Gastroesophageal sphincter (tissue), 4 donors: ENCODE measurements around the gene SCGB2B2. TPM values are rescaled to one million over a fixed set of nuclear protein-coding genes. Genes with fewer than 3 reads are reported as not detected.

ENCODE experiments used
- ATAC-seq: fragments of 150-250 bp; one replicate; pipeline ENCODE4 v1.9.1; 2016; ENCODE audit warnings: mild to moderate bottlenecking, moderate library complexity
- H3K27ac ChIP-seq, 4 donors: fragments of 200-600 bp; sonication (generic) in 3 of 4; 1 replicate in 3 of 4; 2 replicates in 1 of 4; pipeline ENCODE4 v1.5.1; 2016 to 2019
- H3K27me3 ChIP-seq: fragments of 200-600 bp; sonication (generic); one replicate; pipeline ENCODE4 v1.5.1; 2019
- H3K36me3 ChIP-seq, 2 donors: fragments of 200-600 bp; sonication (generic); one replicate each; pipeline ENCODE4 v1.5.1; 2019; ENCODE audit warnings: control low read depth in 1 of 2
- H3K4me1 ChIP-seq, 3 donors: fragments of 200-600 bp; sonication (generic); 1 replicate in 2 of 3; 2 replicates in 1 of 3; pipeline ENCODE4 v1.5.1; 2016 to 2019; ENCODE audit warnings: control low read depth in 2 of 3
- H3K4me3 ChIP-seq, 2 donors: fragments of 200-600 bp; sonication (generic); one replicate each; pipeline ENCODE4 v1.5.1; 2019; ENCODE audit warnings: mild to moderate bottlenecking in 1 of 2, moderate library complexity in 1 of 2
- H3K9me3 ChIP-seq, 3 donors: fragments of 200-600 bp; sonication (generic); one replicate each; pipeline ENCODE4 v1.5.1; 2017 to 2019; ENCODE audit warnings: control low read depth in 2 of 3
- CTCF ChIP-seq, 4 experiments: fragments of 200-600 bp in 2 of 4; fragments of 450-650 bp in 2 of 4; sonication (generic) in 1 of 4; IDR thresholded peaks; one replicate each; pipeline ENCODE4 v1.5.1; 2017 to 2019; ENCODE audit warnings: antibody characterized with exemption in 4 of 4, mild to moderate bottlenecking in 2 of 4, moderate library complexity in 2 of 4
- EP300 ChIP-seq: sonication (generic); formaldehyde crosslinking; IDR thresholded peaks from one replicate; pipeline ENCODE4 v1.6.1; 2017; ENCODE audit warnings: antibody characterized with exemption, mild to moderate bottlenecking
- POLR2A ChIP-seq, 2 donors: fragments of 450-650 bp; IDR thresholded peaks; one replicate each; pipeline ENCODE4 v1.6.1; 2017; ENCODE audit warnings: antibody characterized with exemption in 2 of 2, mild to moderate bottlenecking in 2 of 2, moderate library complexity in 1 of 2
- POLR2AphosphoS5 ChIP-seq: sonication (generic); formaldehyde crosslinking; IDR thresholded peaks from one replicate; pipeline ENCODE4 v1.6.1; 2017; ENCODE audit warnings: antibody characterized with exemption
- WGBS, 2 donors: methylation state at CpG; one replicate each; pipeline ENCODE4 v1.1.5; 2018; ENCODE audit warnings: low coverage in 1 of 2; 5-methylcytosine and 5-hydroxymethylcytosine counted together
- total RNA-seq, 4 donors: library from RNA; depleted of rRNA; stranded (reverse); fragments of >200 nt; gene quantifications; one replicate each; pipeline ENCODE4 v1.1.0, GENCODE V29; 2016

SCGB2B2 gene
- total RNA-seq, 4 donors from 2014 or later, result 0.40 to 1.1 (median 0.81) TPM; not detected in 1

GRCh38 chr19:34712395-34713261 is 35.7 kb upstream of the SCGB2B2 start:
- Histone ChIP-seq H3K27me3 (no peaks in the 10 kb centered on the region), H3K4me1 (peaks cover 0 to 3% (median 0%) of the 10 kb centered on the region in 3 donors), H3K36me3 (no peaks in the 10 kb centered on the region), H3K27ac (no peak overlapping the region), H3K9me3 (peaks cover 0 to 8% (median 0%) of the 10 kb centered on the region in 3 donors), H3K4me3 (no peak overlapping the region)
- WGBS, 2 donors, result 17 to 31% methylated on average over 6 to 11 of the region's 11 CpGs
- no peak for ATAC-seq
- TF ChIP-seq EP300, result no peak
- no peak for TF ChIP-seq POLR2AphosphoS5
- TF ChIP-seq POLR2A (IDR thresholded peaks at IDR 0.05), result no peak
- TF ChIP-seq CTCF (IDR thresholded peaks at IDR 0.05), result peak; percentile 82 to 88 (median 84)

- Histone ChIP-seq H3K27ac (no peak overlapping the region), H3K4me3 (no peak overlapping the region), H3K36me3 (no peaks in the 10 kb centered on the region), H3K9me3 (peaks cover 0 to 8% (median 0%) of the 10 kb centered on the region in 3 donors), H3K4me1 (peaks cover 0 to 3% (median 0%) of the 10 kb centered on the region in 3 donors), H3K27me3 (no peaks in the 10 kb centered on the region)
- ATAC-seq, result no peak
- WGBS, 2 donors, result 50 to 72% methylated on average over 5 to 6 of the region's 6 CpGs
- TF ChIP-seq POLR2AphosphoS5, result no peak
- TF ChIP-seq CTCF (IDR thresholded peaks at IDR 0.05), result no peak
These were observed 34.9 kb upstream of the SCGB2B2 start for GRCh38 chr19:34711890-34712289.

- Histone ChIP-seq H3K36me3 (no peaks in the 10 kb centered on the region), H3K9me3 (peaks cover 0 to 4% (median 0%) of the 10 kb centered on the region in 3 donors), H3K4me3 (no peak overlapping the region), H3K4me1 (no peaks in the 10 kb centered on the region), H3K27me3 (no peaks in the 10 kb centered on the region), H3K27ac (no peak overlapping the region)
- no peak for ATAC-seq
- TF ChIP-seq POLR2AphosphoS5 (no peak), CTCF (IDR thresholded peaks at IDR 0.05) (no peak), EP300 (no peak), POLR2A (IDR thresholded peaks at IDR 0.05) (no peak)
- WGBS, 2 donors, result no CpG with 5 or more reads among the region's 2 CpGs
These were observed 30.7 kb upstream of the SCGB2B2 start for GRCh38 chr19:34707661-34708060.

- Histone ChIP-seq H3K36me3 (no peaks in the 10 kb centered on the region), H3K4me3 (no peak overlapping the region), H3K9me3 (peaks cover 0 to 15% (median 0%) of the 10 kb centered on the region in 3 donors), H3K27me3 (peaks cover 11% of the 10 kb centered on the region), H3K27ac (no peak overlapping the region), H3K4me1 (no peaks in the 10 kb centered on the region)
- TF ChIP-seq POLR2AphosphoS5, result no peak
- TF ChIP-seq CTCF (IDR thresholded peaks at IDR 0.05), result no peak
- TF ChIP-seq POLR2A (IDR thresholded peaks at IDR 0.05), result no peak
- no peak for TF ChIP-seq EP300
- ATAC-seq, result no peak
- 46 to 80% methylated on average over 1 to 2 of the region's 2 CpGs for WGBS, 2 donors
These were observed 15.6 kb upstream of the SCGB2B2 start for GRCh38 chr19:34692549-34692948.

GRCh38 chr19:34690372-34690771 is 13.4 kb upstream of the SCGB2B2 start:
- Histone ChIP-seq H3K4me3 (no peak overlapping the region), H3K4me1 (no peaks in the 10 kb centered on the region), H3K9me3 (peaks cover 0 to 36% (median 2%) of the 10 kb centered on the region in 3 donors), H3K27me3 (peaks cover 5% of the 10 kb centered on the region), H3K36me3 (no peaks in the 10 kb centered on the region), H3K27ac (no peak overlapping the region)
- no peak for ATAC-seq
- WGBS, 2 donors, result 71 to 89% methylated on average over 3 of the region's 3 CpGs
- no peak for TF ChIP-seq POLR2AphosphoS5
- TF ChIP-seq POLR2A (IDR thresholded peaks at IDR 0.05), result no peak
- no peak for TF ChIP-seq CTCF (IDR thresholded peaks at IDR 0.05)
- no peak for TF ChIP-seq EP300
